ENCODE measurements around the gene CD180.

Gene CD180

DNA sequence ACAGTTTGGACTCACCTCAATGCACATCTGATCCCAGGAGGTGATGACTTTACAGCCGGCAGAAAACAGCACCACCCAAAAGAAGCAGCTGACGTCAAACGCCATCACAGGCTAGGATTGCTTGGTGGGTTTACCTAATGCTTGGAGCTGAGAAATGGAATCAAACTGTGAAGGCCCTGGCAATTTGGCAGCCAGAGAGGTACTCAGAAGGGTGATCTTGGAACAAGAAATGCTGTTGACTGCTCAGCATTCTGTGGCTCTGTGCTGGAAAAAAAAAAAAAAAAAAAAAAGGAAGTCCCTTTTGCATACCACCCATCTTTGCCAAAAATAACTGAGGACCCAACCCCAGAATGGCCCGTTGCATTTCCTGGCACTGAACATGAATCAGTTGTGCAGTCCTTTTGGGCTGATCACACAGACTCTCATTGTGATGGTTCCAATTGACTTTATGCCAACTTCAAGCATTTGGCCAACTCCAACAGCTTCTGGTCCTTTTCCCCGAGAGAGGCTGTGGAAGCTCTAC lies at the start of gene CD180:
Gene CD180, minus strand, starts transcription at position 263 of the 523 bp plus-strand sequence. Its CDS starts 158 bp downstream, at position 105.
- Histone ChIP-seq H3K4me1 (no peaks in the 10 kb centered on the region), H3K36me3 (replicated peaks) (no peaks in the 10 kb centered on the region), H3K27me3 (ENCODE audit: low read depth) (no peaks in the 10 kb centered on the region), H3K9me3 (0 out of 2 replicates have a peak, but pooled peaks cover 2% of the 10 kb centered on the region), H3K4me3 (no peak within 1 kb of the TSS)
- in situ Hi-C loops (cut with MboI; ENCODE audit: low sequenced_read_pairs): no loop called here
- DNase-seq (ENCODE audit: low spot score in 2 of 2): no peak

DNA sequence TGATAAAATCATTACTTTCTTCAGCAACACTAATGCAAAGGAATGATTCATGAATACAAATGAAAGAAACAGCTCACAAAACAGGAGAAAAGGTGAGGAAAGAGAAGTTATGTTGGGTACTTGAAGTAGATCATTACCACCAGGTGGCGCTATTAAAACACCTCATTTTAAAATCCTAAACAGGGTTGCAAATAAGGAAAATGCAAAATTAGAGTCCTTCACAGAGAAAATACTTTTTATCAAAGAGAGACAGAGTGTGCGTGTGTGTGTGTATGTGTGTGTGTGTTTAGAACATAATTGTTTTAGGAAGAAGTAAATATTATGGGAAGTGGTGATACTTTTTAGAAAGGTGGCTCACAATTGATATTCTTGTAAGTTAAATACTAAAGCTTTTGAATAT lies 49.5 kb upstream of the CD180 start:
- H3K4me1 ChIP-seq: no peaks in the 10 kb centered on the region; the same call in 1 of the 2 replicates
- in situ Hi-C loops (cut with MboI; ENCODE audit: low sequenced_read_pairs): loop anchor here (10.0 to 25.0 kb wide), 2 partner anchors 391 to 1009 kb away; no protein-coding TSS in a partner anchor
- DNase-seq (ENCODE audit: low spot score in 2 of 2): peak; percentile 41 to 64

DNA sequence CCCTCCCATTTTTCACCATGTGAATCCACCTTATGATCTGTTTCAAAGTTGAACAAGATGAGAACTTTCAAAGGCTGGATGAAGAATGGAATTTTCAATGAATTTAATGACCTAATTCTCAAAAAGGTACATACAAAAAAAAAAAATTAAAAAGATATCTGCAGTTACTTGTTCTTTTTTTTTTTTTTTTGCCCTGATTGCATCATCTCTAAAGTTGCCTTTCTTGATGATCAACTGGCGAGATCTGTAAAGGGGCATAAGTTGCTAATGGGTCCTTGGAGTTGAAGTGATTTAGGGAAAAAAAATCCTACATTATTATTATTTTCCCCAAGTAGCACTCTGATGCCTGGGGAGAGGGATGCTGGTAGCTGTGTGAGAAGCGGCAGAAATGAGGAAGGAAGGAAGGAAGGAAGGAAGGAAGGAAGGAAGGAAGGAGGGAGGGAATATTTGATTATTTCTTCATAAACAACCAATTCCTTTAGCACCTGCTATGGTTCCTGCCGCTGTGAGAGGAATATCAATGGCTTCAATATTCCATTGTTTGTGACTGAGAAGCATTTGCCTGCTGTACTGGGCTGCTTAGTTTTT lies 48.8 kb upstream of the CD180 start:
- no peaks in the 10 kb centered on the region; the same call in 1 of the 2 replicates for H3K4me1 ChIP-seq
- no peak overlapping the region for H3K4me3 ChIP-seq
- in situ Hi-C loops (cut with MboI; ENCODE audit: low sequenced_read_pairs): loop anchor here (10.0 to 25.0 kb wide), 2 partner anchors 392 to 1009 kb away; no protein-coding TSS in a partner anchor
- no peaks in the 10 kb centered on the region for H3K9me3 ChIP-seq
- H3K27me3 ChIP-seq (ENCODE audit: low read depth): no peaks in the 10 kb centered on the region
- no peaks in the 10 kb centered on the region for H3K36me3 ChIP-seq (replicated peaks)
- no peak for DNase-seq (ENCODE audit: low spot score in 2 of 2)

More for the DNA sequence above, 49.5 kb upstream of the CD180 start:
- no peaks in the 10 kb centered on the region for H3K36me3 ChIP-seq (replicated peaks)
- H3K9me3 ChIP-seq: no peaks in the 10 kb centered on the region
- H3K27me3 ChIP-seq (ENCODE audit: low read depth): no peaks in the 10 kb centered on the region
- no peak overlapping the region for H3K4me3 ChIP-seq

GRCh38 chr5:67244345-67244793 lies 47.8 kb upstream of the CD180 start:
- no peak for DNase-seq (ENCODE audit: low spot score in 2 of 2)
- H3K4me3 ChIP-seq: no peak overlapping the region
- no peaks in the 10 kb centered on the region; the same call in 1 of the 2 replicates for H3K4me1 ChIP-seq
- H3K9me3 ChIP-seq: no peaks in the 10 kb centered on the region
- H3K36me3 ChIP-seq (replicated peaks): no peaks in the 10 kb centered on the region
- in situ Hi-C loops (cut with MboI; ENCODE audit: low sequenced_read_pairs): loop anchor here (10.0 to 25.0 kb wide), 2 partner anchors 393 to 1010 kb away; no protein-coding TSS in a partner anchor
- no peaks in the 10 kb centered on the region for H3K27me3 ChIP-seq (ENCODE audit: low read depth)

GRCh38 chr5:67243944-67244343 lies 47.3 kb upstream of the CD180 start:
- Histone ChIP-seq H3K36me3 (replicated peaks) (no peaks in the 10 kb centered on the region), H3K4me1 (no peaks in the 10 kb centered on the region; the same call in 1 of the 2 replicates), H3K9me3 (no peaks in the 10 kb centered on the region), H3K27me3 (ENCODE audit: low read depth) (no peaks in the 10 kb centered on the region), H3K4me3 (no peak overlapping the region)
- DNase-seq (ENCODE audit: low spot score in 2 of 2): no peak
- in situ Hi-C loops (cut with MboI; ENCODE audit: low sequenced_read_pairs): loop anchor here (10.0 to 25.0 kb wide), 2 partner anchors 393 to 1011 kb away; no protein-coding TSS in a partner anchor

GRCh38 chr5:67243349-67243748 lies 46.8 kb upstream of the CD180 start:
- H3K4me1 ChIP-seq: no peaks in the 10 kb centered on the region; the same call in 1 of the 2 replicates
- H3K4me3 ChIP-seq: no peak overlapping the region
- in situ Hi-C loops (cut with MboI; ENCODE audit: low sequenced_read_pairs): loop anchor here (10.0 to 25.0 kb wide), 2 partner anchors 394 to 1011 kb away; no protein-coding TSS in a partner anchor
- H3K9me3 ChIP-seq: no peaks in the 10 kb centered on the region
- no peak for DNase-seq (ENCODE audit: low spot score in 2 of 2)
- no peaks in the 10 kb centered on the region for H3K27me3 ChIP-seq (ENCODE audit: low read depth)
- no peaks in the 10 kb centered on the region for H3K36me3 ChIP-seq (replicated peaks)

DNA sequence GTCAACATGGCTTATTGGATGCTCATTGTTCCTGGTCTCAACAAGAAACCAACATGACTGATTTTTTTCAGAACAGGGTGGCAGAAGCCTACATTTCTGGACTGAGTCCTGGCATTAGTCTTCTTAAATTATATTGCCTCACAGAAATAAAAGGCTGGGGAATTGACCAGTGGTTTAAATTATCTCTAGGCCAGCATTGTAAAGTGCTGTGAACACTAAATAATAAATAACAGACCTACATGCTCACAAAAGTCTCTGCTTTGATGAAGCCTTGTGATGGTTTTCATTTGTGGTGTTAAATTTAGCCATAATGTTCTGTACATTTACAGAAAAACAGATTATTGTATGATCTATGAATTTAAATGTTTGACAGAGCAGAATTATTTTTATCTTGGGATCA lies 44.7 kb upstream of the CD180 start:
- in situ Hi-C loops (cut with MboI; ENCODE audit: low sequenced_read_pairs): loop anchor here (10.0 to 25.0 kb wide), 2 partner anchors 396 to 1013 kb away; no protein-coding TSS in a partner anchor
- DNase-seq (ENCODE audit: low spot score in 2 of 2): no peak
- H3K4me3 ChIP-seq: no peak overlapping the region
- H3K27me3 ChIP-seq (ENCODE audit: low read depth): no peaks in the 10 kb centered on the region
- H3K9me3 ChIP-seq: no peaks in the 10 kb centered on the region
- no peaks in the 10 kb centered on the region; the same call in 1 of the 2 replicates for H3K4me1 ChIP-seq
- no peaks in the 10 kb centered on the region for H3K36me3 ChIP-seq (replicated peaks)

- H3K9me3 ChIP-seq: no peaks in the 10 kb centered on the region
- in situ Hi-C loops (cut with MboI; ENCODE audit: low sequenced_read_pairs): loop anchor here (10.0 to 25.0 kb wide), 2 partner anchors 396 to 1014 kb away; no protein-coding TSS in a partner anchor
- H3K27me3 ChIP-seq (ENCODE audit: low read depth): no peaks in the 10 kb centered on the region
- DNase-seq (ENCODE audit: low spot score in 2 of 2): no peak
- H3K4me3 ChIP-seq: no peak overlapping the region
- no peaks in the 10 kb centered on the region; the same call in 1 of the 2 replicates for H3K4me1 ChIP-seq
- H3K36me3 ChIP-seq (replicated peaks): no peaks in the 10 kb centered on the region
These were observed 44.2 kb upstream of the CD180 start for GRCh38 chr5:67240846-67241245.

- Histone ChIP-seq H3K4me1 (no peaks in the 10 kb centered on the region), H3K27me3 (ENCODE audit: low read depth) (no peaks in the 10 kb centered on the region), H3K9me3 (no peaks in the 10 kb centered on the region), H3K36me3 (replicated peaks) (no peaks in the 10 kb centered on the region), H3K4me3 (no peak overlapping the region)
- in situ Hi-C loops (cut with MboI; ENCODE audit: low sequenced_read_pairs): loop anchor here (10.0 to 25.0 kb wide), 2 partner anchors 397 to 1015 kb away; no protein-coding TSS in a partner anchor
- DNase-seq (ENCODE audit: low spot score in 2 of 2): no peak
These were observed 43.5 kb upstream of the CD180 start for GRCh38 chr5:67240065-67240464.

DNA sequence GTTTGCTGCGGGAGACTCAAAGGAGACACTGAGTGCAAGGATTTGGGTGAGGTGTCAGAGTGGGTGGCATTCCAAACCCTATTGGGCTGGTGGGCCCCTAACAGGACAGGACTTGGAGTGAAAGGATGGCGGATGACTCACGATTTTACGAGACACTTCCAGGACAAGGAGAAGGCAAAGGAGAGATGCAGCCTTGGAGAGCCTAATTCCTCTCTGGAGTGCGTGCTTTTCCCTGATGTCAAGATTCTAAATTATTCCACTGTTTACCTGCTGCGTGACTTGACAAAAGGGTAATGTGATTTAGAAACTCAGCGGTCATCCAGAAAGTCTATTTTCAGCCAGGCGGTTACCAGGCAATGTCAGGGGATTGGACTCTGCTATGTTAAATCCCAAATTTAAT lies 41.6 kb upstream of the CD180 start:
- no peaks in the 10 kb centered on the region for H3K36me3 ChIP-seq (replicated peaks)
- H3K4me3 ChIP-seq: no peak overlapping the region
- in situ Hi-C loops (cut with MboI; ENCODE audit: low sequenced_read_pairs): loop anchor here (25.0 kb wide), 1 partner anchor 399 kb away; no protein-coding TSS in a partner anchor
- H3K4me1 ChIP-seq: no peaks in the 10 kb centered on the region
- H3K27me3 ChIP-seq (ENCODE audit: low read depth): no peaks in the 10 kb centered on the region
- no peak for DNase-seq (ENCODE audit: low spot score in 2 of 2)
- no peaks in the 10 kb centered on the region for H3K9me3 ChIP-seq

- no peaks in the 10 kb centered on the region for H3K36me3 ChIP-seq (replicated peaks)
These were observed 39.0 kb upstream of the CD180 start for GRCh38 chr5:67235399-67236110.

DNA sequence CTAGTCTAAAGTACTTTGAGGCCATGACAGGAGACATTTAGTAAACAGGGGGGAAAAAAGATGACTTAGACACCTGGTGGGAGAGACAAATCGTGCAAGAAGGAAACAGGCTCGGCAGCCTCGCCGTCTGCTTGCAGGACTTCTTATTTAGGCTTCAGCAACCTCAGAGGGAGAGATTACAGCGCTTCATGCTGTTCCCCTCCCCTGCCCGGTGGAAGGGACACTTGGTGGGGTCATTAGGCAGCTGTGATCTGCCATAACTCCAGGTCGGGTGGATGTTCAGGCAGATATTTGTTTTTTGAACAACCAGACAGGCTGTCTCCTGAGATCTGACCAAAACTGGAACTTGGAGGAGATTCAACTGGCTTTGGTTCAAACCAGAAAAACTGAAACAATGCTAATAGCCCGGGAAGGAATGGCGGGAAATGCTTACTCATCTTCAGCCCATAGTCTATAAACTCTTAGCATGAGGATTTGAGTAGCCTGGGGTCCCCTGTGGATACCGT lies 38.1 kb upstream of the CD180 start:
- no peak for DNase-seq (ENCODE audit: low spot score in 2 of 2)
- H3K27me3 ChIP-seq (ENCODE audit: low read depth): no peaks in the 10 kb centered on the region
- in situ Hi-C loops (cut with MboI; ENCODE audit: low sequenced_read_pairs): loop anchor here (25.0 kb wide), 1 partner anchor 403 kb away; no protein-coding TSS in a partner anchor
- H3K4me1 ChIP-seq: no peaks in the 10 kb centered on the region
- H3K36me3 ChIP-seq (replicated peaks): no peaks in the 10 kb centered on the region
- H3K4me3 ChIP-seq: no peak overlapping the region
- no peaks in the 10 kb centered on the region for H3K9me3 ChIP-seq

More at GRCh38 chr5:67235399-67236110, 39.0 kb upstream of the CD180 start:
- in situ Hi-C loops (cut with MboI; ENCODE audit: low sequenced_read_pairs): loop anchor here (25.0 kb wide), 1 partner anchor 402 kb away; no protein-coding TSS in a partner anchor
- no peak for DNase-seq (ENCODE audit: low spot score in 2 of 2)
- Histone ChIP-seq H3K4me1 (no peaks in the 10 kb centered on the region), H3K9me3 (no peaks in the 10 kb centered on the region), H3K27me3 (ENCODE audit: low read depth) (no peaks in the 10 kb centered on the region), H3K4me3 (no peak overlapping the region)

DNA sequence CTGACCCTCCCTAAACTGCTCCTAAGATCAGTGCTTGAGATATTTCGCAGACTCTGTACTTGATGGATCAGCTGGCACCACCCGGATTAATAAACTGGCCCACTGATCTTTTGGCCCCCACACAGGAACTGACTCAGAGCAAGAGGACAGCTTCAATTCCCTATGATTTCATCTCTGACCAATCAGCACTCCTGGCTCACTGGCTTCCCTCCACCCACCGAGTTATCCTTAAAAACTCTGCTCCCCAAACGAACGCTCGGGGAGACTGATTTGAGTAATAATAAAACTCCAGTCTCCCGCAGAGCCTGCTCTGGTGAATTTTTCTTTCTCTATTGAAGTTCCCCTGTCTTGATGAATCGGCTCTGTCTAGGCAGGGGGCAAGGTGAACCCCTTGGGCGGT lies 36.5 kb upstream of the CD180 start:
- in situ Hi-C loops (cut with MboI; ENCODE audit: low sequenced_read_pairs): loop anchor here (25.0 kb wide), 1 partner anchor 404 kb away; no protein-coding TSS in a partner anchor
- no peaks in the 10 kb centered on the region for H3K9me3 ChIP-seq
- no peak for DNase-seq (ENCODE audit: low spot score in 2 of 2)
- no peaks in the 10 kb centered on the region for H3K4me1 ChIP-seq
- H3K4me3 ChIP-seq: no peak overlapping the region
- H3K27me3 ChIP-seq (ENCODE audit: low read depth): no peaks in the 10 kb centered on the region
- no peaks in the 10 kb centered on the region for H3K36me3 ChIP-seq (replicated peaks)

Data from HAP-1 (cell line).